HEK293T (cell line): ENCODE results near the gene MICOS13.

ENCODE experiments used
- ARNT ChIP-seq: fragments of 450-650 bp; IDR thresholded peaks from 2 replicates; pipeline ENCODE4 v1.6.1; 2017; ENCODE audit warnings: mild to moderate bottlenecking
- BHLHE40 ChIP-seq: fragments of 450-650 bp; IDR thresholded peaks from 2 replicates; pipeline ENCODE4 v1.6.1; 2016; ENCODE audit warnings: mild to moderate bottlenecking, moderate library complexity, borderline replicate concordance
- ELF4 ChIP-seq: fragments of 450-650 bp; IDR thresholded peaks from 2 replicates; pipeline ENCODE4 v1.6.1; 2017; ENCODE audit warnings: antibody characterized with exemption
- LEF1 ChIP-seq: fragments of 450-650 bp; IDR thresholded peaks from 2 replicates; pipeline ENCODE4 v1.6.1; 2017; ENCODE audit warnings: mild to moderate bottlenecking, borderline replicate concordance
- SP1 ChIP-seq: fragments of 450-650 bp; IDR thresholded peaks from 2 replicates; pipeline ENCODE4 v1.6.1; 2017
- SUZ12 ChIP-seq: fragments of 450-650 bp; IDR thresholded peaks from 2 replicates; pipeline ENCODE4 v1.6.1; 2016; ENCODE audit warnings: mild to moderate bottlenecking
- ZNF384 ChIP-seq: fragments of 450-650 bp; IDR thresholded peaks from 2 replicates; pipeline ENCODE4 v1.6.1; 2016

DNA sequence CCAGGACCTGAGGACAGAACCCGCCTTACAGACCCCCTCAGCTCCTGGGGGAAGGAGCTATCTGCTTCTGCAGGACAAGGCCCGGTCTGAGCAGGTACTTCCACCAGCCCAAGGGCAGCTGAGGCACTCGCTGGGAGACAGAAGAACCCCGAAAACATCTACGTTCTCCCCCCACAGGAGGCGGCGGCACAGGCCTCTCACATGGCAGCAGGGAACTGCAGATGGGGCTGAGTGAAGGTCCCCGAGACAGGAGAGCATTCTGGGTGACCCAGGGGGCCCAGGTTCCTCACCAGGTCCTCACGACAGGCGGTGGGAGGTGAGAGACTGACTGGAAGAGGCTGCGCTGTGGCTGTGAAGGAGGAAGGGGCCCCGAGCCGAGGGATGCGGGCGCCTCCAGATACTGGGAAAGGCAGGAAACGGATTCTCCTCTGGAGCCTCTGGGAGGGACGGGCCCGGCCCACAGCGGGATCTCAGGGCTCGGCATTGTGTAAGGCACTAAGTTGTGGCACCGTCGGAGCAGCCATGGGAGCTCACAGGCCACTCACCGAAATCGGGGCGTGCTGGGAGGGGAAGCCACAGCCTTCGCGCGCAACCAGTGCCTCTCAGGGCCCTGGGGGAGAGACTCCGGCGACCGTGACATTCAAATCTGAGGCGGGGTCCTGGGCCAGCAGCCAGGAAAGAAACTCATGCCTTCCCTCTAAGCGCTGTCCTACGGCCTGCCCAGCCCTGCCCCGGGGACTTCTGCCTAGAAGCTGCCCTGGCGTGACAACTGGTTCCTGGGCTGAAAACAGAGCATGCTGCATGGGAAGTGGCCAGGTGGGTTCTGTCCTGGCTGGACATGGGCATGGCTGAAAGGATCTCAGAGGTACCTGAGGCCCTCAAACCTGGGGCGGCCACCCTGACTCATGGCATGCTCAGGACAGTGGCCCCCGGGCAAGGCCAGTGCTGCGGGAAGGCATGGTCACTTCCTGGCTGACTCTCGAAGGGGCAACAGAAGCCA, 23.8 kb upstream of the MICOS13 start:
- no peak for TF ChIP-seq ZNF384
- TF ChIP-seq SP1: no peak
- no peak for TF ChIP-seq ELF4
- no peak for TF ChIP-seq LEF1
- no peak for TF ChIP-seq ARNT
- TF ChIP-seq SUZ12: no peak
- no peak for TF ChIP-seq BHLHE40
